ENCODE measurements around the gene TMEM18.

Gene TMEM18

DNA sequence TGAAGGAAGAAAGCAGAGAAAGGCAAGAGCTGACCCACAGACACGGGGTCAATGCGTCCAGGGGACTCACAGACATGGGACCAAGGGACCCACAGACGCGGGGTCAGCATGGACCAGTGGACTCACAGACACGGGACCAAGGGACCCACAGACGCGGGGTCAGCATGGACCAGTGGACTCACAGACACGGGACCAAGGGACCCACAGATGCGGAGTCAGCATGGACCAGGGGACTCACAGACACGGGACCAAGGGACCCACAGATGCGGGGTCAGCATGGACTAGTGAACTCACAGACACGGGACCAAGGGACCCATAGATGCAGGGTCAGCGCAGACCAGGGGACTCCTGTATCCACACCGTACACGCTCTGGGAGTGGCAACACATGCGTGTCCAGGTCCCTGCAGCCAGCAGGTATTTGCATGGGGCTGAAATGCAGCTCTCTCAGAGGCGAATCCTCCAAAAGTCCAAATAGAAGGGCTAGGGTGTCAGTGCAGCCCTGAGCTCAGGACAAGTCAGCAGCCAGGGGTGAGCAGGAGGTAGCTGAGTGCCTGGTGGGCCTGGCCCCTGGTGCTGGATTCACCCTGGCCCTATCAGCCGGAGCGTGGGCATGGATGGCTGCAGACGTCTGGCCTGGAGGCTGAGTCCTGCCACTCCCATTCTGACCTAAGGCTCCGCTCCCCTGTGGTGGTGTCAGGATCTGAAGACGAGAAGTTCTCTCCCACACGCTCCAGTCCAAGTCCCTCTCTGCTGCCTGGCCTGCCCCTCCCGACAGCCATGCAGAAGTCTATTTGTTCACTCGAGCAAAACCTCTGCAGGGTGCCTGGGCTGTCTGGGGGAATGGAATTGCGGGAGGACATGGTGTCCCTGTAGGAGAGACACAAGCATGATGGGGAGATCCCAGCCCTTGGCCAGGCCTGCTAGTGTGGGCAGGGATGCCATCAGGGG lies 28.5 kb downstream of the TMEM18 start:
- TF ChIP-seq SIN3A (IDR thresholded peaks at IDR 0.05; ENCODE audit: borderline replicate concordance, insufficient read depth, low read length) (no peak), FOXP2 (optimal IDR thresholded peaks at IDR 0.05; ENCODE audit: borderline replicate concordance, extremely low read depth, extremely low read length, insufficient read depth) (no peak), POLR2AphosphoS5 (IDR thresholded peaks at IDR 0.05; ENCODE audit: low read depth, low read length) (no peak), TAF1 (IDR thresholded peaks at IDR 0.05; ENCODE audit: borderline replicate concordance, insufficient read depth, low read length) (no peak)
- TF ChIP-seq, protein P1, sequence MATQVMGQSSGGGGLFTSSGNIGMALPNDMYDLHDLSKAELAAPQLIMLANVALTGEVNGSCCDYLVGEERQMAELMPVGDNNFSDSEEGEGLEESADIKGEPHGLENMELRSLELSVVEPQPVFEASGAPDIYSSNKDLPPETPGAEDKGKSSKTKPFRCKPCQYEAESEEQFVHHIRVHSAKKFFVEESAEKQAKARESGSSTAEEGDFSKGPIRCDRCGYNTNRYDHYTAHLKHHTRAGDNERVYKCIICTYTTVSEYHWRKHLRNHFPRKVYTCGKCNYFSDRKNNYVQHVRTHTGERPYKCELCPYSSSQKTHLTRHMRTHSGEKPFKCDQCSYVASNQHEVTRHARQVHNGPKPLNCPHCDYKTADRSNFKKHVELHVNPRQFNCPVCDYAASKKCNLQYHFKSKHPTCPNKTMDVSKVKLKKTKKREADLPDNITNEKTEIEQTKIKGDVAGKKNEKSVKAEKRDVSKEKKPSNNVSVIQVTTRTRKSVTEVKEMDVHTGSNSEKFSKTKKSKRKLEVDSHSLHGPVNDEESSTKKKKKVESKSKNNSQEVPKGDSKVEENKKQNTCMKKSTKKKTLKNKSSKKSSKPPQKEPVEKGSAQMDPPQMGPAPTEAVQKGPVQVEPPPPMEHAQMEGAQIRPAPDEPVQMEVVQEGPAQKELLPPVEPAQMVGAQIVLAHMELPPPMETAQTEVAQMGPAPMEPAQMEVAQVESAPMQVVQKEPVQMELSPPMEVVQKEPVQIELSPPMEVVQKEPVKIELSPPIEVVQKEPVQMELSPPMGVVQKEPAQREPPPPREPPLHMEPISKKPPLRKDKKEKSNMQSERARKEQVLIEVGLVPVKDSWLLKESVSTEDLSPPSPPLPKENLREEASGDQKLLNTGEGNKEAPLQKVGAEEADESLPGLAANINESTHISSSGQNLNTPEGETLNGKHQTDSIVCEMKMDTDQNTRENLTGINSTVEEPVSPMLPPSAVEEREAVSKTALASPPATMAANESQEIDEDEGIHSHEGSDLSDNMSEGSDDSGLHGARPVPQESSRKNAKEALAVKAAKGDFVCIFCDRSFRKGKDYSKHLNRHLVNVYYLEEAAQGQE (IDR thresholded peaks at IDR 0.05; ENCODE audit: insufficient read depth in 1 of 2, low read depth in 2 of 2, low read length in 2 of 2): no peak

DNA sequence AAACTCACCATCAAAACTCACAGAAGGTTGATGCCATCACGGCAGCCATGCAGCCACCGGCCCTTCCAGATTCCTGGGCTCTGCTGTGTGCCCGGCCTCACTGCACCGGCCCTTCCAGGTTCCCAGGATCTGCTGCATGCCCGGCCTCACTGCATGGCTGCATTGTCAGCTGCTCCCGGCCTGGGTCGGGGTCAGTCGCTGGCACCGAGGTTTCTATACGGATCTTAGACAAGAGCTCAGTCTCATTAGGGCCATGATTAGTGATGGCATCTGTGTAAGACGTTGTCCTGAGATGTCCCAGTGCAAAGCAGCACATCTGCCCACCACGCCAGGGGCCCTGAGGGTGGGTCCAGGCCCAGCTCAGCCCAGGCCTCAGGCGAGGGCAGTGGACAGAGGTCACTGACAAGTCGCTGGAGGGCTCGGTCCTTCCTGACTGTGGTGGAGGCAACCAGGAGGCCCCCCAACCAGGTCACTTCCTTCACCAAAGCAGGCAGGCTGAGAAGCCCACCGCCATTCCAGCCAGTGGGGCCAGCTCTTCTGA lies 29.4 kb downstream of the TMEM18 start:
- TF ChIP-seq POLR2AphosphoS5 (IDR thresholded peaks at IDR 0.05; ENCODE audit: low read depth, low read length) (no peak), FOXP2 (optimal IDR thresholded peaks at IDR 0.05; ENCODE audit: borderline replicate concordance, extremely low read depth, extremely low read length, insufficient read depth) (no peak), SIN3A (IDR thresholded peaks at IDR 0.05; ENCODE audit: borderline replicate concordance, insufficient read depth, low read length) (no peak), TAF1 (IDR thresholded peaks at IDR 0.05; ENCODE audit: borderline replicate concordance, insufficient read depth, low read length) (no peak)
- TF ChIP-seq, protein P1 (IDR thresholded peaks at IDR 0.05; ENCODE audit: insufficient read depth in 1 of 2, low read depth in 2 of 2, low read length in 2 of 2): no peak

DNA sequence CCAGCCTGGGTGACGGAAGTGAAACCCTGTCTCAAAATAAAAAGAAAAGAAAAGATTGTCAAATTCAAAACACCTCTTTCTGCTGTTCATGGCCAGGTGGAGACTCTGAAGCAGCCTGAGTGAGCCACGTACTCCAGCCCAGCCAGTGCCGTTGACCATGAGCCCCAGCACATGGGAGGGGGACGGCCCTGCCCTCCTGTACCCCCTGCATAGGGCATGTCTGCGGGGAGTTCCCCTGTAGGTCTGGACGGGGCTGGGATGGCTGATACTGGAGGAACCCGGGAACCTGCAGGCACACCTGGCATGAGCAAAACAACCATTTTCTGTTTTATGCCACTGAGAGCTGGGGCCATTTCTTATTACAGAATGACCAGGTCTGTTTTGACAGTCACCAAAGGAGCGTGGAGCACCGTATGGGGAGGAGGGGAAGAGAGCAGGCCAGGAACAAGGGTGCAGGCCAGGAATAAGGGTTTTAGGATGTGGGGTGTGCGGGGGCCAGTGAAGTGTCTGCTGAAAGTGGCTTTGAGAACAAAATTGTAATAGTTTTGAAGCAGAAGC lies 30.1 kb downstream of the TMEM18 start:
- TF ChIP-seq SIN3A (IDR thresholded peaks at IDR 0.05; ENCODE audit: borderline replicate concordance, insufficient read depth, low read length) (no peak), TAF1 (IDR thresholded peaks at IDR 0.05; ENCODE audit: borderline replicate concordance, insufficient read depth, low read length) (no peak), FOXP2 (optimal IDR thresholded peaks at IDR 0.05; ENCODE audit: borderline replicate concordance, extremely low read depth, extremely low read length, insufficient read depth) (no peak), POLR2AphosphoS5 (IDR thresholded peaks at IDR 0.05; ENCODE audit: low read depth, low read length) (no peak)
- TF ChIP-seq, protein P1 (IDR thresholded peaks at IDR 0.05; ENCODE audit: insufficient read depth in 1 of 2, low read depth in 2 of 2, low read length in 2 of 2): no peak

DNA sequence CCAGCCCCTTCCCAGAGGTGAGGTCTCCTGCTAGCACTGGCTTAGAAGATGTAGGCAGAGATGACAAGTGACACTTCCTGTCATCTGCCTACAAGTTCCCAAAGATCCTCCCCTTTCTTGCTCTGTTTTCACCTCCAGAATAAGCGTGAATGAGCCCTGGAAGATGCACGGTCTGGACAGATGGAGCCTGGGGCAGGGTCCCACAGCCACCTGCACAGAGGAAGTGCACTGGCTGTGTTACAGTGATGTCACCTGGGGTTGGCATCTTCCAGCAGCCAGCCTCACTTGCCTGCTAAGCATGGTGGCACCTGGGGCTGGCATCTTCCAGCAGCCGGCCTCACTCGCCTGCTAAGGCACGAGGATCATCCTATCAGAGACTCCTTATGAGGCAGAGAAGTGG lies 32.3 kb downstream of the TMEM18 start:
- TF ChIP-seq FOXP2 (optimal IDR thresholded peaks at IDR 0.05; ENCODE audit: borderline replicate concordance, extremely low read depth, extremely low read length, insufficient read depth) (no peak), SIN3A (IDR thresholded peaks at IDR 0.05; ENCODE audit: borderline replicate concordance, insufficient read depth, low read length) (no peak), POLR2AphosphoS5 (IDR thresholded peaks at IDR 0.05; ENCODE audit: low read depth, low read length) (no peak), TAF1 (IDR thresholded peaks at IDR 0.05; ENCODE audit: borderline replicate concordance, insufficient read depth, low read length) (no peak)
- TF ChIP-seq, protein P1 (IDR thresholded peaks at IDR 0.05; ENCODE audit: insufficient read depth in 1 of 2, low read depth in 2 of 2, low read length in 2 of 2): no peak

All from PFSK-1 (cell line).